Ammon's horn (tissue), 1 donor: ENCODE measurements around the gene PTPN4.
"Not testable (repeated sequence)": the region's sequence is repeated elsewhere in the genome, so short reads cannot be mapped to it uniquely, and the experiment has no call there.

Experiments used
- DNase-seq: peaks from one replicate; pipeline ENCODE4 v3.0.0-alpha.2; 2016; ENCODE audit warnings: low spot score

Gene PTPN4

GRCh38 chr2:119766944-119767343 lies 7.2 kb downstream of the PTPN4 start:
- no peak for DNase-seq

- DNase-seq = no peak
These were observed 9.0 kb downstream of the PTPN4 start for GRCh38 chr2:119768742-119769141.

DNA sequence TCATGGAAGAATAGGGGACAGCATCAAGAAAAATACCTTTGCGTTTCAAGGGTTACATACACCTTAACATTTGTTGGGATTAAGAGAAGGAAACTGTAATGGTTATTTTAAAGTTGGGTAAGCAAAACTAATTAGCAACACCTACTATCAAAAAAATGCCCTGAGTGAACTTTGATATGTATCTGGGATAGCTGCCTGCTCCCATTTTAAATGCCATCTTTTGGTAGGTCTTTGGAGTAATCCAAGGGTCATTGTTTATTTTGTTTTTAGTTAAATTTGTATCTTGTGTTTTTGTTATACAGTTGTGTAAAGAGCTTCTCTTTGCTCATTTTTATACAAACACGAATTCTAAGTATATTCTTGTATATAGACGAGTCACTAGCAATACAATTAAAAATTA lies 9.9 kb downstream of the PTPN4 start:
- no peak for DNase-seq

DNA sequence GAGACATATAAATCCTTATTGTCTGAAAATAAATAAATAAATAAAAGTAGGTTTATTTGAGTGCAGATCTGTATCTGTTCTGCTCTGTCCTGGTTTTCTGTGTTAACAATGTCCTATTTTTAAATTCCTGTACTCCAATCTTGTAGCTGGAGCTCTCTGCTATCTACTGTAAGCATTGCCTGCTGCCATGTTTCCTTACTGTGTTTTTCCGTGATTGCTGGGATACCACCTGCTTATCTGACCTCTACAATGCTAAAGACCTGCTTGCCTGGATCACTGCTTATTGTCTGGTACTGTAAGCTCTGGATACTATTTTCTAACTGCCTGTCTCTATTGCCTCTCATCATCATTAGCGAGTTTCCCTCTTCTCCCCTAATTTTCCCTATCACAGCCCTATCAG lies 11.6 kb downstream of the PTPN4 start:
- DNase-seq = no peak

DNA sequence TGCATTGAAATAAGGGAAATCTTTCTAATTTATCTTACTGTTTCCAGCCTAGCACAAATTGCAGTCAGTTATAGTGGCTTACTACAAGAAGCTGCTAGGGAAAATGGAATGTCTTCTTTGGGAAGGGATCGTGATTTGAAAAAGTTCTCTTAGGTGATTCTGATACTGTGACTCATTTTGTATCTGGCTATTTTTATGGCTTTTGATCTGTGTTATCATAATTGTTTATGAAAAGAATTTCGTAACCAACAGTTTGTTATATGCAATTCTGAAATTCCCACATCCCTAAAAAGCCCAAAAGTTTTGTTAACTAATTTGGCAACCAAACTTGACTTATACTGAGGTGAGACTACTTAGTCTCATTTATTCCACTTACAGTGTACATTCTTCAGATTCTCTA lies 12.4 kb downstream of the PTPN4 start:
- no peak for DNase-seq

GRCh38 chr2:119772767-119773166 lies 13.0 kb downstream of the PTPN4 start:
- no peak for DNase-seq

- DNase-seq = no peak
These were observed 14.3 kb downstream of the PTPN4 start for GRCh38 chr2:119774026-119774425.

DNA sequence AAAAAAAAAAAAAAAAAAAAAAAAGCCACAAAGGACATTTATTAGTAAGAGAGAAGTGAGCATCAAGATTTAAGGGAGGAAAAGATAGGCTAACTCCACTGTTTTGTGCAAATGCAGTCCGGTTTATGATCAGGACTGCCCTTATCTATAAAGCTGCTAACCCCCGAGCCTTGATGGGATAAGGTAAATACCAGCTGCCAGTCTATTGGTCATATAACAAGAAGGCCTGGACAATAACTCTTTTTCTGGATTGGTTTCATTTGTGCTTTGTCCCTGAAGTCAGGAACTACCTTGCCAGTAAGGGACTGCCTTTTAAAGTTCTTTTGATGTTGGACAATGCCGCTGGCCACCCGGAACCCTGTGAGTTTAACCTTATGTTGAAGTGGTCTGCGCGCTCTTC lies 15.4 kb downstream of the PTPN4 start:
- no peak for DNase-seq

DNA sequence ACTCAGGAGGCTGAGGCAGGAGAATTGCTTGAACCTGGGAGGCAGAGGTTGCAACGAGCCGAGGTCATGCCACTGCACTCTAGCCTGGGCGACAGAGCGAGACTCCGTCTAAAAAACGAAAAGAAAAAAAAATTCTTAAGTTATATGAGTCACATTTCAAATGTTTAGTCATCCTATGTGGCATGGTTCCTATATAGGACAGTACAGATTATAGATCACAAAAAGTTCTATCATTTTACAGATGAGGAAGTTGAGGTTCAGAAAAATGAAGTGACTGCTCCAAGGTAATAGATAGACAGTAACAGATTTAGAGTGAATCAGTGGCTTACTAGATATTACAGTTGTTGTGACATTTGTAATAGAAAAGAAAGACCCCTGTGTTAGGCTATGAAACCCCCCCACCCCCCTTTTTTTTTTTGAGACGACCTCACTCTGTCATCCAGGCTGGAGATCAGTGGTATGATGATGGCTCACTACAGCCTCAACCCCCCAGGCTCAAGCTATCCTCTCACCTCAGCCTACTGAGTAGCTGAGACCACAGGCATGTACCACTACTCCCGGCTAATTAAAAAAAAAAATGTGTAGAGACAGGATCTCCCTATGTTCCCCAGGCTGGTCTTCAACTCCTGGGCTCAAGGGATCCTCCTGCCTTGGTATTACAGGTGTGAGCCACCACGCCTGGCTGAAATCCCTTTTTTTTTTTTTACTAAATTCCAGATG lies 22.7 kb downstream of the PTPN4 start:
- DNase-seq = no peak

- no peak for DNase-seq
These were observed 25.2 kb downstream of the PTPN4 start for GRCh38 chr2:119784876-119785275.

DNA sequence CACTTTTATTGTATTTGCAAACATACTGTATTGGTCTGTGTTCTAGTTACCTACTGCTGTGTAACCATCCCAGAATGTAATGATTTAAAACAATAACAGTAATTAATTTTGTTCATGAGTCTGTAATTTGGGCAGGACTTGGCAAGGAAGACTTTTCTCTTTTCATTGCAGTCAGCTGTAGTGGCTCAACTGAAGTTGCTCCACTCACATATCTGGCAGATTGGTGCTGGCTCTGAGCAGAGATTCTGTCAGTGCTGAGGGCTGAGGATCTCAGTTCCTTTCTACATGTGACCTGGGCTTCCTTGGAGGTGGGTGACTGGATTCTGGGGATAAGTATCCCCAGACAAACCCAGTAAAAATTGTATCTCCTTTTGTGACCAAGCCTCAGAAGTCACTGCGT lies 26.6 kb downstream of the PTPN4 start:
- DNase-seq = no peak

GRCh38 chr2:119788752-119789151 lies 29.0 kb downstream of the PTPN4 start:
- DNase-seq = no peak

DNA sequence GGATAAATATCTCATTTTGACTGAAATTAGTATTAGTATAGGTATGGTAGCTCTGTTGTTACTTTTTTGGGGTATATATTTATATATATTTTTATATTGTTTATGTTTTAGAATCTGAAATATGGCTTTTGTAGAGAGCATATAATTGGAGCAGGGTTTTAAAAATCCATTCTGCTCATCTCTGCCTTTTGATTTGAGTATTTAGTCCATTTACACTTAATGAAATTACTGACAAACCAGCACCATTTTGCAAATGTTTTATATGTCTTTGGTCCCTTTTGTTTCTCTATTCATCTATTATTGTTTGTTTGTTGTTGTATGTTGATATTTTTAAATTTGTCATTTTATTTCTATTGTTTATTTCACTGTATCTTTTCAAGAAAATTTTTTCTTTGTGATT lies 30.7 kb downstream of the PTPN4 start:
- DNase-seq = no peak

DNA sequence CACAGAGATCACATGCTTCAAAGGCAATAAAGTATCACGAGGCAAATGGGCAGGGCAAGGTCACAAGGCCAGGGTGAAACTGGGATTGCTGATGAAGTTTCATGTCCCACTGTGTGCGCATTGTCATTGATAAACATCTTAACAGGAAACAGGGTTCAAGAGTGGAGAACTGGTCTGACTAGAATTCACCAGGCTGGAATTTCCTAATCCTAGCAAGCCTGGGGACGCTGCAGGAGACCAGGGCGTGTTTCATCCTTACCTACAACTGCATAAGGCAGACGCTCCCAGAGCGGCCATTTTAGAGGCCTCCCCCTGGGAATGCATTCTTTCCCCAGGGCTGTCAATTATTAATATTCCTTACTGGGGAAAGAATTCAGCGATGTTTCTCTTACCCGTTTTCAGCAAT lies 33.2 kb downstream of the PTPN4 start:
- no peak for DNase-seq

- no peak for DNase-seq
These were observed 34.5 kb downstream of the PTPN4 start for GRCh38 chr2:119794237-119794636.

GRCh38 chr2:119795309-119796303 lies 35.9 kb downstream of the PTPN4 start:
- DNase-seq = no peak

DNA sequence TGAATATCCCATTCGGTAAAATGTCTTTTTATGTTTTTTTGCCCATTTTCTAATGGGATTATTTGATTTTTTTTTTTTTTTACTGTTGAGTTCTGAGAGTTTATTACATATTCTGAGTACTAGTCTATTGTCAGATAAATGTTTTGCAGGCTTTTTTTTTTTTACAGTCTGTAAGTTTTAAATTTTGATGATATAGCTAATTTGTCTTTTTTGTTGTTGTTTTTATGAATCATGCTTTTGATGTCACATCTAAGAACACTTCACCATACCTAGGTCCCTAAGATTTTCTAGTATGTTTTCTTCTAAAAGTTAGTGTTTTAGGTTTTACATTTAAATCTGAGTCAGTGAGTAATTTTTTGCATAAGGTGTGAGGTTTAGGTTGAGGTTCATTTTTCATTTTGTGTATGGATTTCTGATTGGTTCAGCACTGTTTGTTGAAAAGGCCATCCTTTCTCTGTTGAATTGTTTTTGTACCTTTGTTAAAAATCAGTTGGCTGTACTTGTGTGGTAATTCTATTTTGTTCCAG lies 40.7 kb downstream of the PTPN4 start:
- DNase-seq = no peak

DNA sequence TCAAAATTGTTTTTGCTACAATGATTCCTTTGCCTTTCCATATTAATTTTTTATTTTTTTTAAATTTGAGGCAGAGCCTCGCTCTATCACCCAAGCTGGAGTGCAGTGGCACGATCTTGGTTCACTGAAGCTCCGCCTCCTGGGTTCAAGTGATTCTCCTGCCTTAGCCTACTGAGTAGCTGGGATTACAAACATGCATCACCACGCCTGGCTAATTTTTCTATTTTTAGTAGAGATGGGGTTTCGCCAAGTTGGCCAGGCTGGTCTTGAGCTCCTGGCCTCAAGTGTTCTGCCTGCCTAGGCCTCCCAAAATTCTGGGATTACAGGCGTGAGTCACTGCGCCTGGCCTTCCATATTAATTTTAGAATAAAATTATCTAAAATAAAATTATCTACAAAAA lies 41.3 kb downstream of the PTPN4 start:
- DNase-seq = no peak

DNA sequence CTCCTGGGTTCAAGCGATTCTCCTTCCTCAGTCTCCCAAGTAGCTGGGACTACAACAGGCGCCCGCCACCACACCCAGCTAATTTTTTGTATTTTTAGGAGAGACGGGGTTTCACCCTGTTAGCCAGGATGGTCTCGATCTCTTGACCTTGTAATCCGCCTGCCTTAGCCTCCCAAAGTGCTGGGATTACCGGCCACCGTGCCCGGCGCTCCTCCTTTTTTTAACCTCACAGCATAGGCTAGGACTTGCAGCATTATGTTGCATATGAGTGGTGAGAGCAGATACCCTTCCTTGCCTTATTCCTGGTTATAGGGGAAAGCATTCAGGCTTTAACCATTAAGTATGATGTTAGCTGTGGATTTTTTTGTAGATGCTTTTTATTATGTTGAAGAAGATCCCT lies 42.3 kb downstream of the PTPN4 start:
- not testable (repeated sequence) for DNase-seq

DNA sequence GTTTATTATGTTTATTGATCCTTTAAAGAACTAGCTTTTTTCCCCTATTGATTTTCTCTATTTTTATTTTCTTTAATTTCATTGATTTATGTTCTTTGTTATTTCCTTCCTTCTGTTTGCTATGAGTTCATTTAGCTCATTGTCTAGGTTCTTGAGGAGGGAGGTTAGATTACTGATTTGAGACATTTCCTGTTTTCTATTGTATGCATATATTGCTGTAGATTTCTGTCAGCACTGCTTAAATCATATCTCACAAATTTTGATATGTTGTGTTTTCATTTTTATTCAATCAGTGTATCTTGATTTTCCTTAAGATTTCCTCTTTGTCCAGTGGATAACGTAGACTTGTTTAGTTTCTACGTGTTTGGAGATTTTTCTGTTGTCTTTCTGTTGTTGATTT lies 43.4 kb downstream of the PTPN4 start:
- DNase-seq = no peak

DNA sequence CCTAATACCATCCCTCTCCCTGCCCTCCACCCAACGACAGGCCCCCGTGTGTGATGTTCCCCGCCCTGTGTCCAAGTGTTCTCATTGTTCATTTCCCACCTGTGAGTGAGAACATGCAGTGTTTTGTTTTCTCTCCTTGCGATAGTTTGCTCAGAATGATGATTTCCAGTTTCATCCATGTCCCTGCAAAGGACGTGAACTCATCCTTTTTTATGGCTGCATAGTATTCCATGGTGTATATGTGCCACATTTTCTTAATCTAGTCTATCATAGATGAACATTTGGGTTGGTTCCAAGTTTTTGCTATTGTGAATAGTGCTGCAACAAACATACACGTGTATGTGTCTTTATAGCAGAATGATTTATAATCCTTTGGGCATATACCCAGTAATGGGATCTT lies 44.7 kb downstream of the PTPN4 start:
- not testable (repeated sequence) for DNase-seq

DNA sequence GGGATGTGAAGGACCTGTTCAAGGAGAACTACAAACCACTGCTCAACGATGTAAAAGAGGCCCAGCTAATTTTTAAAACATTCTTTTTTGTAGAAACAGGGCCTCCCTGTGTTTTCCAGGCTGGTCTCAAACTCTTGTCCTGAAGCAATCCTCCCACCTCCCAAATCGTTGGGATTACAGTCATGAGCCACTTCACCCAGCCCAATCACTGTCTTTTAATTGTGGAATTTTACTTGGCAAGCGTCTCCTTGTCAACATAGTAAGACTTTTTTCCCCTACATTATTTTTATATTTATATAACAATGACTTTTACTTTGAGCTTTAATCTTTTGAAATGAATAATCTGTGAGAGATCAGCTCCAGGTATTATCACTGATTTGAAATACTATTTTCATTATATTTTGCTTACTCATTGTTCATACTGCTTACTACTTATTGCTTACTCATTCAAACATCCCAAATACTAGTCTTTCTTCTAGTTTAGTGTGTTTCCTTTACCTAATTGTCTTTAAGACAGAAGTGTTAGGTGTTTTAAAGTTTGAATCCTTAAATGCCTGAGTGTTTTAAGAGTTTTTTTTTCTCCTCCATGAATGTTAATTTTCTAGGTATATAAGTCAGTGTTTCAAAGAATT lies 48.9 kb downstream of the PTPN4 start:
- DNase-seq = no peak
